Gastroesophageal sphincter (tissue), 3 donors: ENCODE measurements around the gene C14orf119.

Experiments used
- CTCF ChIP-seq, 4 experiments: fragments of 200-600 bp in 2 of 4; fragments of 450-650 bp in 2 of 4; sonication (generic) in 1 of 4; IDR thresholded peaks; one replicate each; pipeline ENCODE4 v1.5.1; 2017 to 2019; ENCODE audit warnings: antibody characterized with exemption in 4 of 4, mild to moderate bottlenecking in 2 of 4, moderate library complexity in 2 of 4
- EP300 ChIP-seq: sonication (generic); formaldehyde crosslinking; IDR thresholded peaks from one replicate; pipeline ENCODE4 v1.6.1; 2017; ENCODE audit warnings: antibody characterized with exemption, mild to moderate bottlenecking
- POLR2A ChIP-seq, 2 donors: fragments of 450-650 bp; IDR thresholded peaks; one replicate each; pipeline ENCODE4 v1.6.1; 2017; ENCODE audit warnings: antibody characterized with exemption in 2 of 2, mild to moderate bottlenecking in 2 of 2, moderate library complexity in 1 of 2
- POLR2AphosphoS5 ChIP-seq: sonication (generic); formaldehyde crosslinking; IDR thresholded peaks from one replicate; pipeline ENCODE4 v1.6.1; 2017; ENCODE audit warnings: antibody characterized with exemption

GRCh38 chr14:23127861-23128260 is 32.6 kb downstream of the C14orf119 start:
- no peak for TF ChIP-seq POLR2AphosphoS5
- TF ChIP-seq CTCF (IDR thresholded peaks at IDR 0.05), result no peak
- no peak for TF ChIP-seq EP300
- no peak for TF ChIP-seq POLR2A (IDR thresholded peaks at IDR 0.05)
